GM23338 (cell line): ENCODE measurements around the gene TWIST2. TPM values are rescaled to one million over a fixed set of nuclear protein-coding genes. Genes with fewer than 3 reads are reported as not detected.

Source experiments
- ATAC-seq: fragments of 200-7000 bp; cut with Tn5 transposase; 3 replicates; pipeline ENCODE4 v1.9.1; 2020
- DNase-seq: peaks from one replicate; pipeline ENCODE4 v3.0.0-alpha.2; 2015; ENCODE audit warnings: low spot score
- H2AFZ ChIP-seq: fragments of 200-600 bp; sonication (generic); 2 replicates; pipeline ENCODE4 v1.8.0; 2016; ENCODE audit warnings: antibody characterized with exemption, mild to moderate bottlenecking, moderate library complexity
- H3F3A ChIP-seq: fragments of 200-600 bp; sonication (generic); replicated peaks from 2 replicates; pipeline ENCODE4 v1.8.0; 2017; ENCODE audit warnings: antibody characterized with exemption, mixed run types, low read depth
- H3K27ac ChIP-seq: fragments of 200-600 bp; sonication (generic); 2 replicates; pipeline ENCODE4 v1.6.1; 2016; ENCODE audit warnings: low read depth
- H3K27me3 ChIP-seq: fragments of 200-600 bp; sonication (generic); 2 replicates; pipeline ENCODE4 v1.8.0; 2016; ENCODE audit warnings: mild to moderate bottlenecking, mixed run types, moderate library complexity; ENCODE audit not compliant: insufficient read depth
- H3K36me3 ChIP-seq: fragments of 200-600 bp; sonication (generic); 2 replicates; pipeline ENCODE4 v1.8.0; 2016; ENCODE audit warnings: mild to moderate bottlenecking; ENCODE audit not compliant: insufficient read depth
- H3K4me1 ChIP-seq: fragments of 200-600 bp; sonication (generic); 2 replicates; pipeline ENCODE4 v1.8.0; 2016; ENCODE audit warnings: mild to moderate bottlenecking, moderate library complexity; ENCODE audit not compliant: insufficient read depth
- H3K4me2 ChIP-seq: fragments of 200-600 bp; sonication (generic); 2 replicates; pipeline ENCODE4 v1.7.1; 2017; ENCODE audit warnings: mixed run types
- H3K4me3 ChIP-seq: fragments of 200-600 bp; sonication (generic); 2 replicates; pipeline ENCODE4 v1.6.1; 2016; ENCODE audit warnings: mixed run types
- H3K79me2 ChIP-seq: fragments of 200-600 bp; sonication (generic); replicated peaks from 2 replicates; pipeline ENCODE4 v1.8.0; 2017; ENCODE audit warnings: mild to moderate bottlenecking; ENCODE audit not compliant: insufficient read depth
- H3K9me2 ChIP-seq: fragments of 200-600 bp; sonication (generic); 2 replicates; pipeline ENCODE4 v1.8.0; 2017; ENCODE audit not compliant: insufficient read depth
- H4K20me1 ChIP-seq: fragments of 200-600 bp; sonication (generic); replicated peaks from 2 replicates; pipeline ENCODE4 v1.8.0; 2017; ENCODE audit warnings: mild to moderate bottlenecking; ENCODE audit not compliant: insufficient read depth
- H3K27ac Mint-ChIP-seq: 2 replicates; pipeline ENCODE4 v1.8.0; 2020; ENCODE audit warnings: inconsistent platforms, mild to moderate bottlenecking, moderate library complexity, mixed read lengths
- H3K27me3 Mint-ChIP-seq: 3 replicates; pipeline ENCODE4 v1.8.0; 2022; ENCODE audit warnings: low read depth, mild to moderate bottlenecking, moderate library complexity, mixed read lengths, inconsistent platforms; ENCODE audit not compliant: insufficient read depth, poor library complexity
- H3K36me3 Mint-ChIP-seq: 3 replicates; pipeline ENCODE4 v1.8.0; 2021; ENCODE audit warnings: low read depth, mild to moderate bottlenecking, inconsistent platforms, moderate library complexity, mixed read lengths
- H3K4me1 Mint-ChIP-seq: 3 replicates; pipeline ENCODE4 v1.8.0; 2020; ENCODE audit warnings: mild to moderate bottlenecking, inconsistent platforms, mixed read lengths
- H3K4me3 Mint-ChIP-seq: 3 replicates; pipeline ENCODE4 v1.8.0; 2021; ENCODE audit warnings: moderate library complexity, mild to moderate bottlenecking, inconsistent platforms, mixed read lengths
- H3K9me3 Mint-ChIP-seq: 3 replicates; pipeline ENCODE4 v1.8.0; 2020; ENCODE audit warnings: moderate library complexity, mild to moderate bottlenecking, inconsistent platforms, mixed read lengths
- CREB1 ChIP-seq: fragments of 250-450 bp; sonication (Bioruptor Pico); IDR thresholded peaks from 2 replicates; pipeline ENCODE4 v1.5.0; 2020; ENCODE audit warnings: low read depth, mild to moderate bottlenecking, moderate library complexity
- EZH2 ChIP-seq: fragments of 200-600 bp; sonication (generic); IDR thresholded peaks from one replicate; pipeline ENCODE4 v1.8.0; 2017; ENCODE audit warnings: antibody characterized with exemption, mild to moderate bottlenecking, low read depth; ENCODE audit not compliant: unreplicated experiment
- EZH2phosphoT487 ChIP-seq: fragments of 200-600 bp; sonication (generic); IDR thresholded peaks from one replicate; pipeline ENCODE4 v1.8.1; 2018; ENCODE audit warnings: antibody characterized with exemption; ENCODE audit not compliant: unreplicated experiment
- JUNB ChIP-seq: IDR thresholded peaks from one replicate; pipeline ENCODE4 v1.6.1; 2016; ENCODE audit warnings: antibody characterized with exemption; ENCODE audit not compliant: unreplicated experiment
- NANOG ChIP-seq: IDR thresholded peaks from 2 replicates; pipeline ENCODE4 v1.6.1; 2016; ENCODE audit warnings: antibody characterized with exemption, borderline replicate concordance
- POLR2AphosphoS5 ChIP-seq: IDR thresholded peaks from 2 replicates; pipeline ENCODE4 v1.6.1; 2016; ENCODE audit warnings: antibody characterized with exemption, low read depth
- STAT1 ChIP-seq: IDR thresholded peaks from one replicate; pipeline ENCODE4 v1.6.1; 2016; ENCODE audit warnings: antibody characterized with exemption; ENCODE audit not compliant: unreplicated experiment
- ZNF114 ChIP-seq: fragments of 250-450 bp; sonication (Bioruptor Pico); IDR thresholded peaks from 2 replicates; pipeline ENCODE4 v1.5.0; 2020; ENCODE audit warnings: mild to moderate bottlenecking, moderate library complexity
- ZNF331 ChIP-seq: fragments of 250-450 bp; sonication (Bioruptor Pico); IDR thresholded peaks from 2 replicates; pipeline ENCODE4 v1.5.0; 2020; ENCODE audit warnings: low read depth, mild to moderate bottlenecking, moderate library complexity
- polyA plus RNA-seq: library from polyadenylated mRNA; unstranded; fragments of >200 nt; fragmentation: Nextera tagmentation; extraction: Ambion mirVana; gene quantifications from 2 replicates; pipeline ENCODE4 v1.2.1, GENCODE V29; 2016
- total RNA-seq: library from RNA; depleted of rRNA; stranded (reverse); fragments of >200 nt; shearing (Covaris generic); gene quantifications from 2 replicates; pipeline ENCODE4 v1.2.3, GENCODE V29; 2014
- TF ChIP-seq, protein P1 (sequence below): IDR thresholded peaks from one replicate; pipeline ENCODE4 v1.6.1; 2018; ENCODE audit warnings: antibody characterized with exemption; ENCODE audit not compliant: unreplicated experiment
- TF ChIP-seq, protein P2 (sequence below), 2 experiments: fragments of 200-600 bp in 1 of 2; sonication (generic) in 1 of 2; conservative IDR thresholded peaks; 2 replicates each; pipeline versions ENCODE4 v1.5.1 to v1.6.1; 2016 to 2017; ENCODE audit warnings: antibody characterized with exemption in 2 of 2, low read depth in 2 of 2, mild to moderate bottlenecking in 2 of 2, moderate library complexity in 1 of 2
- TF ChIP-seq, protein P3 (sequence below): IDR thresholded peaks from 2 replicates; pipeline ENCODE4 v1.6.1; 2016; ENCODE audit warnings: antibody characterized with exemption
- TF ChIP-seq, protein P4 (sequence below): fragments of 250-450 bp; sonication (Bioruptor Pico); IDR thresholded peaks from 2 replicates; pipeline ENCODE4 v1.5.0; 2020; ENCODE audit warnings: mild to moderate bottlenecking, moderate library complexity

Gene TWIST2
- total and polyA plus RNA-seq, 2 experiments from 2014 or later: 7.0 to 12.5 TPM

DNA sequence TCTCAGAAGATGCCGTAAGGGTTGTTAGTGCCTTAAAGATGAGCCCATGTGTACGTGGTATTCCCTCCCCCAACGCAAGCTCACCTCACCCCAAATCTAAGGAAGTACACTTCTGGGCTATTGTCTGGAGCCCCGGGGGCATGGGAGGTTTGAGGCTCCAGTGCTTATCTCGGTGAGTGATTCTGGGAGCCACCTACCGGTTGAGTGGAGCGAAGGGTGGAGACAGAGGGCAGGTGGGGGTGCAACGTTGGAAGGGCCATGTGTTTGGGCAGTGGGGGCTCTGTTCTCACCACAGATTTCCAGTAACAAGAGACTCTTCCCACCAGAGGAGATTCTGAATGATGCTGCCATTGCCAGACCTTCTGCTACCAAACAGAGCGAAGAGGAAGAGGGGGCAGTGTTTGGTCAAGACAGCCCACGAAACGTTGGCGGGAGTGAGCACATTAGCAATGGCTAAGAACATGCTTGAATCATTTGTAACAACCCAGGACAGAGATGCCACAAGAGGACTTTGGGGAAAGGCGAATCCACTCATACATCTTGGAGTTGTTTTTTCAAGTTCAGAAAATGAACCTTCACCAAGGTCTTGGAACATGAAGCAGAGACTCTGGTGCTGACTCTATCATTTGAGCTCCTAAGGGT, 38.7 kb downstream of the TWIST2 start:
- TF ChIP-seq, protein P1, sequence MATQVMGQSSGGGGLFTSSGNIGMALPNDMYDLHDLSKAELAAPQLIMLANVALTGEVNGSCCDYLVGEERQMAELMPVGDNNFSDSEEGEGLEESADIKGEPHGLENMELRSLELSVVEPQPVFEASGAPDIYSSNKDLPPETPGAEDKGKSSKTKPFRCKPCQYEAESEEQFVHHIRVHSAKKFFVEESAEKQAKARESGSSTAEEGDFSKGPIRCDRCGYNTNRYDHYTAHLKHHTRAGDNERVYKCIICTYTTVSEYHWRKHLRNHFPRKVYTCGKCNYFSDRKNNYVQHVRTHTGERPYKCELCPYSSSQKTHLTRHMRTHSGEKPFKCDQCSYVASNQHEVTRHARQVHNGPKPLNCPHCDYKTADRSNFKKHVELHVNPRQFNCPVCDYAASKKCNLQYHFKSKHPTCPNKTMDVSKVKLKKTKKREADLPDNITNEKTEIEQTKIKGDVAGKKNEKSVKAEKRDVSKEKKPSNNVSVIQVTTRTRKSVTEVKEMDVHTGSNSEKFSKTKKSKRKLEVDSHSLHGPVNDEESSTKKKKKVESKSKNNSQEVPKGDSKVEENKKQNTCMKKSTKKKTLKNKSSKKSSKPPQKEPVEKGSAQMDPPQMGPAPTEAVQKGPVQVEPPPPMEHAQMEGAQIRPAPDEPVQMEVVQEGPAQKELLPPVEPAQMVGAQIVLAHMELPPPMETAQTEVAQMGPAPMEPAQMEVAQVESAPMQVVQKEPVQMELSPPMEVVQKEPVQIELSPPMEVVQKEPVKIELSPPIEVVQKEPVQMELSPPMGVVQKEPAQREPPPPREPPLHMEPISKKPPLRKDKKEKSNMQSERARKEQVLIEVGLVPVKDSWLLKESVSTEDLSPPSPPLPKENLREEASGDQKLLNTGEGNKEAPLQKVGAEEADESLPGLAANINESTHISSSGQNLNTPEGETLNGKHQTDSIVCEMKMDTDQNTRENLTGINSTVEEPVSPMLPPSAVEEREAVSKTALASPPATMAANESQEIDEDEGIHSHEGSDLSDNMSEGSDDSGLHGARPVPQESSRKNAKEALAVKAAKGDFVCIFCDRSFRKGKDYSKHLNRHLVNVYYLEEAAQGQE: no peak
- TF ChIP-seq NANOG (no peak), CREB1 (CRISPR knock-in tag) (no peak), JUNB (no peak), EZH2phosphoT487 (no peak), STAT1 (no peak), POLR2AphosphoS5 (no peak), ZNF114 (CRISPR knock-in tag) (no peak), ZNF331 (CRISPR knock-in tag) (no peak), EZH2 (no peak)
- TF ChIP-seq, protein P2, sequence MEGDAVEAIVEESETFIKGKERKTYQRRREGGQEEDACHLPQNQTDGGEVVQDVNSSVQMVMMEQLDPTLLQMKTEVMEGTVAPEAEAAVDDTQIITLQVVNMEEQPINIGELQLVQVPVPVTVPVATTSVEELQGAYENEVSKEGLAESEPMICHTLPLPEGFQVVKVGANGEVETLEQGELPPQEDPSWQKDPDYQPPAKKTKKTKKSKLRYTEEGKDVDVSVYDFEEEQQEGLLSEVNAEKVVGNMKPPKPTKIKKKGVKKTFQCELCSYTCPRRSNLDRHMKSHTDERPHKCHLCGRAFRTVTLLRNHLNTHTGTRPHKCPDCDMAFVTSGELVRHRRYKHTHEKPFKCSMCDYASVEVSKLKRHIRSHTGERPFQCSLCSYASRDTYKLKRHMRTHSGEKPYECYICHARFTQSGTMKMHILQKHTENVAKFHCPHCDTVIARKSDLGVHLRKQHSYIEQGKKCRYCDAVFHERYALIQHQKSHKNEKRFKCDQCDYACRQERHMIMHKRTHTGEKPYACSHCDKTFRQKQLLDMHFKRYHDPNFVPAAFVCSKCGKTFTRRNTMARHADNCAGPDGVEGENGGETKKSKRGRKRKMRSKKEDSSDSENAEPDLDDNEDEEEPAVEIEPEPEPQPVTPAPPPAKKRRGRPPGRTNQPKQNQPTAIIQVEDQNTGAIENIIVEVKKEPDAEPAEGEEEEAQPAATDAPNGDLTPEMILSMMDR (conservative IDR thresholded peaks at IDR 0.05; ENCODE audit: low read depth in 2 of 2): no peak; a peak in 1 of 4 replicates
- TF ChIP-seq, protein P3, sequence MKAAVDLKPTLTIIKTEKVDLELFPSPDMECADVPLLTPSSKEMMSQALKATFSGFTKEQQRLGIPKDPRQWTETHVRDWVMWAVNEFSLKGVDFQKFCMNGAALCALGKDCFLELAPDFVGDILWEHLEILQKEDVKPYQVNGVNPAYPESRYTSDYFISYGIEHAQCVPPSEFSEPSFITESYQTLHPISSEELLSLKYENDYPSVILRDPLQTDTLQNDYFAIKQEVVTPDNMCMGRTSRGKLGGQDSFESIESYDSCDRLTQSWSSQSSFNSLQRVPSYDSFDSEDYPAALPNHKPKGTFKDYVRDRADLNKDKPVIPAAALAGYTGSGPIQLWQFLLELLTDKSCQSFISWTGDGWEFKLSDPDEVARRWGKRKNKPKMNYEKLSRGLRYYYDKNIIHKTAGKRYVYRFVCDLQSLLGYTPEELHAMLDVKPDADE: no peak
- TF ChIP-seq, protein P4, sequence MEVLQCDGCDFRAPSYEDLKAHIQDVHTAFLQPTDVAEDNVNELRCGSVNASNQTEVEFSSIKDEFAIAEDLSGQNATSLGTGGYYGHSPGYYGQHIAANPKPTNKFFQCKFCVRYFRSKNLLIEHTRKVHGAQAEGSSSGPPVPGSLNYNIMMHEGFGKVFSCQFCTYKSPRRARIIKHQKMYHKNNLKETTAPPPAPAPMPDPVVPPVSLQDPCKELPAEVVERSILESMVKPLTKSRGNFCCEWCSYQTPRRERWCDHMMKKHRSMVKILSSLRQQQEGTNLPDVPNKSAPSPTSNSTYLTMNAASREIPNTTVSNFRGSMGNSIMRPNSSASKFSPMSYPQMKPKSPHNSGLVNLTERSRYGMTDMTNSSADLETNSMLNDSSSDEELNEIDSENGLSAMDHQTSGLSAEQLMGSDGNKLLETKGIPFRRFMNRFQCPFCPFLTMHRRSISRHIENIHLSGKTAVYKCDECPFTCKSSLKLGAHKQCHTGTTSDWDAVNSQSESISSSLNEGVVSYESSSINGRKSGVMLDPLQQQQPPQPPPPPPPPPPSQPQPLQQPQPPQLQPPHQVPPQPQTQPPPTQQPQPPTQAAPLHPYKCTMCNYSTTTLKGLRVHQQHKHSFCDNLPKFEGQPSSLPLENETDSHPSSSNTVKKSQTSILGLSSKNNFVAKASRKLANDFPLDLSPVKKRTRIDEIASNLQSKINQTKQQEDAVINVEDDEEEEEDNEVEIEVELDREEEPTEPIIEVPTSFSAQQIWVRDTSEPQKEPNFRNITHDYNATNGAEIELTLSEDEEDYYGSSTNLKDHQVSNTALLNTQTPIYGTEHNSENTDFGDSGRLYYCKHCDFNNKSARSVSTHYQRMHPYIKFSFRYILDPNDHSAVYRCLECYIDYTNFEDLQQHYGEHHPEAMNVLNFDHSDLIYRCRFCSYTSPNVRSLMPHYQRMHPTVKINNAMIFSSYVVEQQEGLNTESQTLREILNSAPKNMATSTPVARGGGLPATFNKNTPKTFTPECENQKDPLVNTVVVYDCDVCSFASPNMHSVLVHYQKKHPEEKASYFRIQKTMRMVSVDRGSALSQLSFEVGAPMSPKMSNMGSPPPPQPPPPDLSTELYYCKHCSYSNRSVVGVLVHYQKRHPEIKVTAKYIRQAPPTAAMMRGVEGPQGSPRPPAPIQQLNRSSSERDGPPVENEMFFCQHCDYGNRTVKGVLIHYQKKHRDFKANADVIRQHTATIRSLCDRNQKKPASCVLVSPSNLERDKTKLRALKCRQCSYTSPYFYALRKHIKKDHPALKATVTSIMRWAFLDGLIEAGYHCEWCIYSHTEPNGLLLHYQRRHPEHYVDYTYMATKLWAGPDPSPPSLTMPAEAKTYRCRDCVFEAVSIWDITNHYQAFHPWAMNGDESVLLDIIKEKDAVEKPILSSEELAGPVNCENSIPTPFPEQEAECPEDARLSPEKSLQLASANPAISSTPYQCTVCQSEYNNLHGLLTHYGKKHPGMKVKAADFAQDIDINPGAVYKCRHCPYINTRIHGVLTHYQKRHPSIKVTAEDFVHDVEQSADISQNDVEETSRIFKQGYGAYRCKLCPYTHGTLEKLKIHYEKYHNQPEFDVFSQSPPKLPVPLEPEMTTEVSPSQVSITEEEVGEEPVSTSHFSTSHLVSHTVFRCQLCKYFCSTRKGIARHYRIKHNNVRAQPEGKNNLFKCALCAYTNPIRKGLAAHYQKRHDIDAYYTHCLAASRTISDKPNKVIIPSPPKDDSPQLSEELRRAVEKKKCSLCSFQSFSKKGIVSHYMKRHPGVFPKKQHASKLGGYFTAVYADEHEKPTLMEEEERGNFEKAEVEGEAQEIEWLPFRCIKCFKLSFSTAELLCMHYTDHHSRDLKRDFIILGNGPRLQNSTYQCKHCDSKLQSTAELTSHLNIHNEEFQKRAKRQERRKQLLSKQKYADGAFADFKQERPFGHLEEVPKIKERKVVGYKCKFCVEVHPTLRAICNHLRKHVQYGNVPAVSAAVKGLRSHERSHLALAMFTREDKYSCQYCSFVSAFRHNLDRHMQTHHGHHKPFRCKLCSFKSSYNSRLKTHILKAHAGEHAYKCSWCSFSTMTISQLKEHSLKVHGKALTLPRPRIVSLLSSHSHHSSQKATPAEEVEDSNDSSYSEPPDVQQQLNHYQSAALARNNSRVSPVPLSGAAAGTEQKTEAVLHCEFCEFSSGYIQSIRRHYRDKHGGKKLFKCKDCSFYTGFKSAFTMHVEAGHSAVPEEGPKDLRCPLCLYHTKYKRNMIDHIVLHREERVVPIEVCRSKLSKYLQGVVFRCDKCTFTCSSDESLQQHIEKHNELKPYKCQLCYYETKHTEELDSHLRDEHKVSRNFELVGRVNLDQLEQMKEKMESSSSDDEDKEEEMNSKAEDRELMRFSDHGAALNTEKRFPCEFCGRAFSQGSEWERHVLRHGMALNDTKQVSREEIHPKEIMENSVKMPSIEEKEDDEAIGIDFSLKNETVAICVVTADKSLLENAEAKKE (CRISPR knock-in tag): no peak
- H3K27me3 Mint-ChIP-seq: peaks cover 6% of the 10 kb centered on the region
- H3K4me1 ChIP-seq: no peaks in the 10 kb centered on the region
- peaks cover 5% of the 10 kb centered on the region; the same call in 1 of the 3 replicates for H3K4me1 Mint-ChIP-seq
- H3K27ac Mint-ChIP-seq: no peak overlapping the region
- no peaks in the 10 kb centered on the region for H3K36me3 ChIP-seq
- H3K36me3 Mint-ChIP-seq: peaks cover 12% of the 10 kb centered on the region
- H3K27ac ChIP-seq: no peak overlapping the region
- no peaks in the 10 kb centered on the region for H3K27me3 ChIP-seq
- H3K4me3 Mint-ChIP-seq: no peak overlapping the region
- H3K9me2 ChIP-seq: no peaks in the 10 kb centered on the region
- no peaks in the 10 kb centered on the region for H3K79me2 ChIP-seq
- H3K4me2 ChIP-seq: no peak overlapping the region
- H3F3A ChIP-seq: no peaks in the 10 kb centered on the region
- H4K20me1 ChIP-seq: no peaks in the 10 kb centered on the region
- DNase-seq (no peak), ATAC-seq (no peak)
- no peak overlapping the region for H3K4me3 ChIP-seq
- peaks cover 37% of the 10 kb centered on the region for H3K9me3 Mint-ChIP-seq
- no peak overlapping the region for H2AFZ ChIP-seq
